HCT116 (cell line): ENCODE results near the gene GUK1. TPM values are rescaled to one million over a fixed set of nuclear protein-coding genes. Genes with fewer than 3 reads are reported as not detected.

ENCODE experiments used
- ATAC-seq: fragments of 200-7000 bp; cut with Tn5 transposase; 2 replicates; pipeline ENCODE4 v1.9.1; 2020; ENCODE audit warnings: mild to moderate bottlenecking, moderate library complexity
- BruUV-seq: library from RNA; stranded (reverse); fragments of 400-500 nt; replicated peaks from 2 replicates; lab custom pipeline; 2021; lab: Mats Ljungman, UMichigan
- CTCF ChIA-PET: fragments of 300-600 bp; sonication (Branson Sonifier 250); formaldehyde crosslinking; loops from one replicate; lab custom pipeline; 2021; ENCODE audit warnings: antibody characterized with exemption; lab: Charles Lee
- POLR2A ChIA-PET: fragments of 300-600, 350-600 bp; sonication (Branson Sonifier 250); formaldehyde crosslinking; loops from one replicate; lab custom pipeline; 2021; ENCODE audit warnings: antibody characterized with exemption; lab: Charles Lee
- RAD21 ChIA-PET, 2 experiments: fragments of 300-600 bp; sonication (Branson Sonifier 250); formaldehyde crosslinking; loops; one replicate each; lab custom pipeline; 2023; ENCODE audit warnings: low total read pairs in 2 of 2; ENCODE audit not compliant: uncharacterized antibody in 2 of 2, unreplicated experiment in 2 of 2, low non-redundant PET in 1 of 2; lab: Charles Lee
- DNase-seq: peaks from one replicate; pipeline ENCODE4 v3.0.0-alpha.2; 2010; ENCODE audit warnings: low read depth, low spot score
- H2AFZ ChIP-seq: fragments of 200-600 bp; shearing (Covaris generic), sonication (generic); 2 replicates; pipeline ENCODE4 v1.6.1; 2017; ENCODE audit warnings: low read depth, mixed run types, mixed read lengths, antibody characterized with exemption, low read length; ENCODE audit not compliant: poor library complexity, severe bottlenecking
- H3K27ac ChIP-seq: 2 replicates; pipeline ENCODE4 v1.5.1; 2012; ENCODE audit warnings: low read depth, low read length
- H3K27me3 ChIP-seq: fragments of 200-600 bp; sonication (generic); 2 replicates; pipeline ENCODE4 v1.6.1; 2016; ENCODE audit warnings: mixed run types, low read length, mixed read lengths; ENCODE audit not compliant: insufficient read depth
- H3K36me3 ChIP-seq, 2 experiments: fragments of 200-500 bp in 1 of 2; fragments of 200-600 bp in 1 of 2; sonication (Bioruptor generic) in 1 of 2; sonication (generic) in 1 of 2; 2 replicates each; pipeline versions ENCODE4 v1.5.1 to v1.6.1; 2014 to 2016; ENCODE audit warnings: low read length in 2 of 2, inconsistent platforms in 1 of 2, mixed read lengths in 1 of 2, mixed run types in 1 of 2; ENCODE audit not compliant: insufficient read depth in 2 of 2, control insufficient read depth in 1 of 2
- H3K4me1 ChIP-seq, 2 experiments: fragments of 200-600 bp in 1 of 2; sonication (generic) in 1 of 2; 2 replicates each; pipeline versions ENCODE4 v1.5.1 to v1.6.1; 2012 to 2017; ENCODE audit warnings: low read length in 2 of 2, inconsistent platforms in 1 of 2, mild to moderate bottlenecking in 1 of 2, mixed read lengths in 1 of 2, mixed run types in 1 of 2, moderate library complexity in 1 of 2; ENCODE audit not compliant: insufficient read depth in 2 of 2, control insufficient read depth in 1 of 2
- H3K4me2 ChIP-seq: fragments of 200-600 bp; sonication (generic); 2 replicates; pipeline ENCODE4 v1.6.1; 2017; ENCODE audit warnings: mixed run types, low read length, mixed read lengths
- H3K4me3 ChIP-seq, 2 experiments: fragments of 200-600 bp in 1 of 2; sonication (generic) in 1 of 2; replicated peaks in 1 of 2; 2 replicates each; pipeline ENCODE4 v1.5.1; 2011 to 2016; ENCODE audit warnings: low read length in 2 of 2, control low read depth in 1 of 2, low read depth in 1 of 2, mild to moderate bottlenecking in 1 of 2, mixed read lengths in 1 of 2, mixed run types in 1 of 2
- H3K79me2 ChIP-seq: fragments of 200-600 bp; sonication (generic); 2 replicates; pipeline ENCODE4 v1.6.1; 2017; ENCODE audit warnings: mild to moderate bottlenecking, mixed run types, low read length, moderate library complexity, mixed read lengths; ENCODE audit not compliant: insufficient read depth
- H3K9ac ChIP-seq: fragments of 200-600 bp; sonication (generic); 2 replicates; pipeline ENCODE4 v1.6.1; 2016; ENCODE audit warnings: low read length, mixed read lengths
- H3K9me2 ChIP-seq: fragments of 200-600 bp; sonication (generic), shearing (Covaris generic); 2 replicates; pipeline ENCODE4 v1.6.1; 2017; ENCODE audit warnings: mixed run types, mild to moderate bottlenecking, moderate library complexity; ENCODE audit not compliant: insufficient read depth
- H3K9me3 ChIP-seq, 2 experiments: fragments of 200-500 bp in 1 of 2; fragments of 200-600 bp in 1 of 2; sonication (Bioruptor generic) in 1 of 2; sonication (generic) in 1 of 2; 2 replicates each; pipeline ENCODE4 v1.6.1; 2014 to 2017; ENCODE audit warnings: low read length in 2 of 2, mixed read lengths in 2 of 2, inconsistent platforms in 1 of 2, low read depth in 1 of 2, mild to moderate bottlenecking in 1 of 2, mixed run types in 1 of 2, moderate library complexity in 1 of 2; ENCODE audit not compliant: control insufficient read depth in 1 of 2, insufficient read depth in 1 of 2
- H4K20me1 ChIP-seq: fragments of 200-600 bp; sonication (generic), shearing (Covaris generic); 2 replicates; pipeline ENCODE4 v1.6.1; 2017; ENCODE audit warnings: mixed run types, mild to moderate bottlenecking, moderate library complexity; ENCODE audit not compliant: insufficient read depth
- ATF3 ChIP-seq: IDR thresholded peaks from 2 replicates; pipeline ENCODE4 v1.6.1; 2012
- CTCF ChIP-seq, 3 experiments: fragments of 200-600 bp in 1 of 3; sonication (generic) in 1 of 3; IDR thresholded peaks in 2 of 3; conservative IDR thresholded peaks in 1 of 3; 2 replicates each; pipeline ENCODE4 v1.5.1; 2012 to 2017; ENCODE audit warnings: low read depth in 2 of 3, low read length in 2 of 3, antibody characterized with exemption in 1 of 3, borderline replicate concordance in 1 of 3, control low read depth in 1 of 3, mild to moderate bottlenecking in 1 of 3, mixed read lengths in 1 of 3, mixed run types in 1 of 3, moderate library complexity in 1 of 3; ENCODE audit not compliant: insufficient read depth in 1 of 3
- EZH2phosphoT487 ChIP-seq: fragments of 200-600 bp; IDR thresholded peaks from 2 replicates; pipeline ENCODE4 v1.6.1; 2018; ENCODE audit warnings: antibody characterized with exemption, borderline replicate concordance
- MAX ChIP-seq: IDR thresholded peaks from 2 replicates; pipeline ENCODE4 v1.6.1; 2012
- SIN3A ChIP-seq: IDR thresholded peaks from 2 replicates; pipeline ENCODE4 v1.6.1; 2012; ENCODE audit warnings: low read depth
- SP1 ChIP-seq: IDR thresholded peaks from 2 replicates; pipeline ENCODE4 v1.6.1; 2012; ENCODE audit warnings: low read depth
- YY1 ChIP-seq: IDR thresholded peaks from 2 replicates; pipeline ENCODE4 v1.6.1; 2011; ENCODE audit warnings: low read length, low read depth, moderate library complexity, mild to moderate bottlenecking; ENCODE audit not compliant: insufficient replicate concordance; ENCODE audit errors: extremely low read depth
- ZBTB33 ChIP-seq: IDR thresholded peaks from 2 replicates; pipeline ENCODE4 v1.6.1; 2011; ENCODE audit warnings: mild to moderate bottlenecking, low read length, moderate library complexity; ENCODE audit not compliant: insufficient replicate concordance; ENCODE audit errors: extremely low read depth
- ZFX ChIP-seq: fragments of 450-650 bp; IDR thresholded peaks from 2 replicates; pipeline ENCODE4 v1.6.1; 2017
- ZNF274 ChIP-seq: fragments of 200-500 bp; sonication (Bioruptor generic); IDR thresholded peaks from 2 replicates; pipeline ENCODE4 v1.6.1; 2014; ENCODE audit warnings: mild to moderate bottlenecking, low read depth, low read length, inconsistent platforms
- intact Hi-C: fragments of 100-400 bp; cut with micrococcal nuclease; formaldehyde crosslinking; loops from 2 replicates; pipeline ENCODE4 v1.10.0; 2022
- total RNA-seq: library from RNA; stranded (reverse); gene quantifications from one replicate; pipeline ENCODE4 v1.2.1, GENCODE V29; 2021; ENCODE audit not compliant: unreplicated experiment

Gene GUK1
- total RNA-seq, 1 experiment from 2014 or later, result 145 TPM

GRCh38 chr1:228162286-228163006 lies 22.4 kb downstream of the GUK1 start:
- ChIA-PET POLR2A (no interaction called here), RAD21 (no interaction called here), CTCF (no interaction called here)
- TF ChIP-seq ZNF274 (no peak), CTCF (IDR thresholded peaks at IDR 0.05 in 2 of 3, conservative IDR thresholded peaks at IDR 0.05 in 1 of 3; ENCODE audit: borderline replicate concordance in 1 of 3, insufficient read depth in 1 of 3, low read depth in 2 of 3, low read length in 2 of 3) (no peak), SP1 (no peak), SIN3A (no peak), ATF3 (no peak), EZH2phosphoT487 (no peak), YY1 (no peak), MAX (no peak), ZFX (no peak), ZBTB33 (no peak)
- no peak for ATAC-seq
- H3K9me2 ChIP-seq, result no peaks in the 10 kb centered on the region
- no peaks in the 10 kb centered on the region for H3K9me3 ChIP-seq
- H2AFZ ChIP-seq, result no peak overlapping the region
- H3K4me2 ChIP-seq, result no peak overlapping the region
- peaks cover 10 to 39% of the 10 kb centered on the region in 2 experiments for H3K4me1 ChIP-seq
- no TSS peak for BruUV-seq
- peak overlapping the region; percentile 16; the same call in 1 of the 2 replicates for H3K27ac ChIP-seq
- no peaks in the 10 kb centered on the region for H3K36me3 ChIP-seq
- H4K20me1 ChIP-seq, result no peaks in the 10 kb centered on the region
- peaks cover 10% of the 10 kb centered on the region for H3K79me2 ChIP-seq
- DNase-seq, result no peak
- intact Hi-C loops, result no loop called here
- no peak overlapping the region for H3K4me3 ChIP-seq
- no peaks in the 10 kb centered on the region for H3K27me3 ChIP-seq
- peak overlapping the region; percentile 11; the same call in 1 of the 2 replicates for H3K9ac ChIP-seq
